Activated CD8-positive, alpha-beta memory T cell treated with anti-CD3 and anti-CD28 coated beads, Interleukin-2, amount 50 U/mL, for 24 hours (primary cell): Measurements from ENCODE around the gene NTN1.

ENCODE experiments used
- DNase-seq: peaks from one replicate; pipeline ENCODE4 v3.0.0-alpha.2; 2020; ENCODE audit errors: extremely low read depth

NTN1 gene

GRCh38 chr17:9006175-9006767, 15.0 kb upstream of the NTN1 start:
- DNase-seq: no peak

- DNase-seq: no peak
Measured at GRCh38 chr17:9007052-9007714, 14.1 kb upstream of the NTN1 start.

GRCh38 chr17:9009096-9009495, 12.2 kb upstream of the NTN1 start:
- DNase-seq: no peak

GRCh38 chr17:9009737-9010136, 11.6 kb upstream of the NTN1 start:
- DNase-seq: no peak

GRCh38 chr17:9011001-9011400, 10.3 kb upstream of the NTN1 start:
- DNase-seq: no peak

GRCh38 chr17:9016941-9017552, 4.3 kb upstream of the NTN1 start:
- DNase-seq: no peak

- no peak for DNase-seq
Measured at GRCh38 chr17:9018726-9019125, 2.6 kb upstream of the NTN1 start.

- no peak for DNase-seq
Measured at GRCh38 chr17:9020096-9020823, 1.1 kb upstream of the NTN1 start.

- no peak for DNase-seq
Measured at GRCh38 chr17:9020824-9021157, 519 bp upstream of the NTN1 start.

GRCh38 chr17:9021992-9022572, 772 bp downstream of the NTN1 start:
- DNase-seq: no peak

GRCh38 chr17:9022573-9023391, 1.5 kb downstream of the NTN1 start:
- DNase-seq: no peak

GRCh38 chr17:9023392-9024218, 2.3 kb downstream of the NTN1 start:
- DNase-seq: no peak

- DNase-seq: no peak
Measured at GRCh38 chr17:9024497-9024896, 3.2 kb downstream of the NTN1 start.

- DNase-seq: no peak
Measured at GRCh38 chr17:9026741-9027140, 5.4 kb downstream of the NTN1 start.

GRCh38 chr17:9028202-9028987, 7.1 kb downstream of the NTN1 start:
- no peak for DNase-seq

- no peak for DNase-seq
Measured at GRCh38 chr17:9028988-9029570, 7.8 kb downstream of the NTN1 start.

GRCh38 chr17:9032151-9032550, 10.8 kb downstream of the NTN1 start:
- DNase-seq: no peak

GRCh38 chr17:9032583-9032982, 11.3 kb downstream of the NTN1 start:
- DNase-seq: no peak

GRCh38 chr17:9035249-9035648, 13.9 kb downstream of the NTN1 start:
- DNase-seq: no peak

- DNase-seq: no peak
Measured at GRCh38 chr17:9036336-9036735, 15.0 kb downstream of the NTN1 start.
